KMS-11 (cell line): ENCODE measurements around the gene PACS1.

Experiments used
- H2AFZ ChIP-seq: fragments of 200-600 bp; sonication (generic); 2 replicates; pipeline ENCODE4 v1.6.1; 2016; ENCODE audit warnings: antibody characterized with exemption, mixed run types, low read depth
- H3K27ac ChIP-seq: fragments of 200-600 bp; sonication (generic); 2 replicates; pipeline ENCODE4 v1.6.1; 2016; ENCODE audit warnings: mild to moderate bottlenecking, mixed run types
- H3K27me3 ChIP-seq: fragments of 200-600 bp; sonication (generic); 2 replicates; pipeline ENCODE4 v1.6.1; 2017; ENCODE audit warnings: mild to moderate bottlenecking, low read depth, mixed run types, moderate library complexity; ENCODE audit not compliant: insufficient read depth
- H3K36me3 ChIP-seq: fragments of 200-600 bp; sonication (generic); 2 replicates; pipeline ENCODE4 v1.6.1; 2017; ENCODE audit warnings: mild to moderate bottlenecking, mixed run types; ENCODE audit not compliant: insufficient read depth
- H3K4me1 ChIP-seq: fragments of 200-600 bp; sonication (generic); 2 replicates; pipeline ENCODE4 v1.6.1; 2016; ENCODE audit warnings: mild to moderate bottlenecking, low read depth, mixed run types; ENCODE audit not compliant: poor library complexity, severe bottlenecking
- H3K4me2 ChIP-seq: fragments of 200-600 bp; sonication (generic); 2 replicates; pipeline ENCODE4 v1.7.0; 2016; ENCODE audit warnings: mild to moderate bottlenecking, mixed run types
- H3K4me3 ChIP-seq: fragments of 200-600 bp; sonication (generic); IDR thresholded peaks from 2 replicates; pipeline ENCODE4 v1.6.1; 2017; ENCODE audit warnings: low read depth, low read length, mixed read lengths; ENCODE audit not compliant: insufficient read depth
- H3K79me2 ChIP-seq: fragments of 200-600 bp; sonication (generic); 2 replicates; pipeline ENCODE4 v1.6.1; 2016; ENCODE audit warnings: low read depth, mixed run types; ENCODE audit not compliant: insufficient read depth
- H3K9ac ChIP-seq: fragments of 200-600 bp; sonication (generic); 2 replicates; pipeline ENCODE4 v1.6.1; 2016; ENCODE audit warnings: mild to moderate bottlenecking, mixed run types
- H4K20me1 ChIP-seq: fragments of 200-600 bp; sonication (generic); 2 replicates; pipeline ENCODE4 v1.6.1; 2016; ENCODE audit warnings: mild to moderate bottlenecking, mixed run types; ENCODE audit not compliant: insufficient read depth
- CTCF ChIP-seq: fragments of 200-600 bp; sonication (generic); conservative IDR thresholded peaks from 2 replicates; pipeline ENCODE4 v1.6.1; 2017; ENCODE audit warnings: low read depth, mild to moderate bottlenecking, antibody characterized with exemption, low read length, moderate library complexity, mixed read lengths

PACS1 gene

GRCh38 chr11:66176650-66177049 lies 106.6 kb downstream of the PACS1 start:
- TF ChIP-seq CTCF: no peak
- Histone ChIP-seq H3K9ac (no peak overlapping the region), H4K20me1 (no peaks in the 10 kb centered on the region), H3K4me1 (peaks cover 9% of the 10 kb centered on the region), H3K27me3 (no peaks in the 10 kb centered on the region), H3K79me2 (no peaks in the 10 kb centered on the region; the same call in 1 of the 2 replicates), H2AFZ (no peak overlapping the region), H3K4me3 (no peak overlapping the region), H3K4me2 (no peak overlapping the region), H3K27ac (no peak overlapping the region), H3K36me3 (no peaks in the 10 kb centered on the region)

- no peaks in the 10 kb centered on the region for H4K20me1 ChIP-seq
- no peaks in the 10 kb centered on the region for H3K36me3 ChIP-seq
- peaks cover 18% of the 10 kb centered on the region for H3K4me1 ChIP-seq
- no peaks in the 10 kb centered on the region for H3K27me3 ChIP-seq
- H2AFZ ChIP-seq: no peak overlapping the region
- H3K4me2 ChIP-seq: no peak overlapping the region
- no peak overlapping the region for H3K4me3 ChIP-seq
- no peak overlapping the region for H3K9ac ChIP-seq
- no peaks in the 10 kb centered on the region; the same call in 1 of the 2 replicates for H3K79me2 ChIP-seq
- no peak for TF ChIP-seq CTCF
- no peak overlapping the region for H3K27ac ChIP-seq
Observed at GRCh38 chr11:66178183-66178582, 108.1 kb downstream of the PACS1 start.

GRCh38 chr11:66178871-66179270 lies 108.8 kb downstream of the PACS1 start:
- TF ChIP-seq CTCF: no peak
- Histone ChIP-seq H3K4me1 (peaks cover 24% of the 10 kb centered on the region), H2AFZ (no peak overlapping the region), H3K27ac (no peak overlapping the region), H3K79me2 (no peaks in the 10 kb centered on the region; the same call in 1 of the 2 replicates), H4K20me1 (no peaks in the 10 kb centered on the region), H3K4me2 (no peak overlapping the region), H3K36me3 (no peaks in the 10 kb centered on the region), H3K27me3 (no peaks in the 10 kb centered on the region), H3K4me3 (no peak overlapping the region), H3K9ac (no peak overlapping the region)

GRCh38 chr11:66181632-66182315 lies 111.7 kb downstream of the PACS1 start:
- H3K36me3 ChIP-seq: no peaks in the 10 kb centered on the region
- H4K20me1 ChIP-seq: no peaks in the 10 kb centered on the region
- no peak overlapping the region for H3K4me2 ChIP-seq
- H3K9ac ChIP-seq: no peak overlapping the region
- H2AFZ ChIP-seq: no peak overlapping the region
- no peak overlapping the region for H3K4me3 ChIP-seq
- TF ChIP-seq CTCF: no peak
- no peaks in the 10 kb centered on the region for H3K27me3 ChIP-seq
- H3K27ac ChIP-seq: no peak overlapping the region
- no peaks in the 10 kb centered on the region; the same call in 1 of the 2 replicates for H3K79me2 ChIP-seq
- peaks cover 38% of the 10 kb centered on the region for H3K4me1 ChIP-seq
